ENCODE data around the gene IQSEC3.

DNA sequence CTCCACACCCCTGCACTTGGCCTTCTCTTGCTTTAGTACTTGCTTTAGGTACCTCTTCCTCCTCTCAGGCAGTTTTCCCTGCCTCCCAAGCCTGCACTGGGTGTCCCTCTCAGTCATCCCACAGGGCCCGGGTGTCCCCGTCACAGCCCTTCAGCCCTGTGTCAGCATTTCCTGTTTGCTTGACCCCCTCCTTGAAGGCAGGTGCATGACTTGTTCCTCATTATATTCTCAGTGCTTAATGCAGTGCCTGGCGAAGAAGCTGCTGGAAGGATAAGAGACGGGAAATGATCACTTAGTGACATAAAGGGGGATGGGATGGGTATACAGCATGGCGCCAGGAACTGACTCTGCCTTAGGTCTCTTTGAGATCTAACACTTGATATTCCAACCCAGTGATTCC, 61.5 kb downstream of the IQSEC3 start:
- TF ChIP-seq, protein P1, sequence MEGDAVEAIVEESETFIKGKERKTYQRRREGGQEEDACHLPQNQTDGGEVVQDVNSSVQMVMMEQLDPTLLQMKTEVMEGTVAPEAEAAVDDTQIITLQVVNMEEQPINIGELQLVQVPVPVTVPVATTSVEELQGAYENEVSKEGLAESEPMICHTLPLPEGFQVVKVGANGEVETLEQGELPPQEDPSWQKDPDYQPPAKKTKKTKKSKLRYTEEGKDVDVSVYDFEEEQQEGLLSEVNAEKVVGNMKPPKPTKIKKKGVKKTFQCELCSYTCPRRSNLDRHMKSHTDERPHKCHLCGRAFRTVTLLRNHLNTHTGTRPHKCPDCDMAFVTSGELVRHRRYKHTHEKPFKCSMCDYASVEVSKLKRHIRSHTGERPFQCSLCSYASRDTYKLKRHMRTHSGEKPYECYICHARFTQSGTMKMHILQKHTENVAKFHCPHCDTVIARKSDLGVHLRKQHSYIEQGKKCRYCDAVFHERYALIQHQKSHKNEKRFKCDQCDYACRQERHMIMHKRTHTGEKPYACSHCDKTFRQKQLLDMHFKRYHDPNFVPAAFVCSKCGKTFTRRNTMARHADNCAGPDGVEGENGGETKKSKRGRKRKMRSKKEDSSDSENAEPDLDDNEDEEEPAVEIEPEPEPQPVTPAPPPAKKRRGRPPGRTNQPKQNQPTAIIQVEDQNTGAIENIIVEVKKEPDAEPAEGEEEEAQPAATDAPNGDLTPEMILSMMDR (conservative IDR thresholded peaks at IDR 0.05; ENCODE audit: low read length), result no peak
- TF ChIP-seq EZH2phosphoT487 (IDR thresholded peaks at IDR 0.05; ENCODE audit: borderline replicate concordance, low read depth, low read length), result no peak

Measured in OCI-LY7 (cell line).